ENCODE results near the gene SLC37A4.
A peak's percentile ranks its signal among the peaks of the same experiment; 100 is the strongest.
"Not testable (repeated sequence)": the region's sequence is repeated elsewhere in the genome, so short reads cannot be mapped to it uniquely, and the experiment has no call there.

Gene SLC37A4

GRCh38 chr11:119030329-119031047, at the start of gene SLC37A4:
SLC37A4 (minus strand) TSS chr11:119030877.
- FAIRE-seq: peak; percentile 82

- FAIRE-seq: no peak
Measured at GRCh38 chr11:119078675-119079420, 48.2 kb upstream of the SLC37A4 start.

GRCh38 chr11:119077839-119078238, 47.2 kb upstream of the SLC37A4 start:
- no peak for FAIRE-seq

GRCh38 chr11:119067371-119068222, 36.9 kb upstream of the SLC37A4 start, which contains the start of gene VPS11:
VPS11 (plus strand) TSS chr11:119067818; CDS start chr11:119067824, 6 bp downstream.
- peak; percentile 41 for FAIRE-seq

GRCh38 chr11:119065369-119065768, 34.7 kb upstream of the SLC37A4 start:
- FAIRE-seq: no peak

- no peak for FAIRE-seq
Measured at GRCh38 chr11:119062779-119063178, 32.1 kb upstream of the SLC37A4 start.

GRCh38 chr11:119061256-119061655, 30.6 kb upstream of the SLC37A4 start:
- FAIRE-seq: no peak

- not testable (repeated sequence) for FAIRE-seq
Measured at GRCh38 chr11:119059128-119059527, 28.5 kb upstream of the SLC37A4 start.

GRCh38 chr11:119057000-119057769, 26.5 kb upstream of the SLC37A4 start, which contains the start of gene HYOU1:
HYOU1 (minus strand) TSS chr11:119057205; CDS start chr11:119056160, 1,045 bp downstream.
- no peak for FAIRE-seq

GRCh38 chr11:119056421-119056999, 25.8 kb upstream of the SLC37A4 start:
- FAIRE-seq: no peak

- FAIRE-seq: no peak
Measured at GRCh38 chr11:119055901-119056300, 25.2 kb upstream of the SLC37A4 start.

GRCh38 chr11:119054418-119054817, 23.7 kb upstream of the SLC37A4 start:
- no peak for FAIRE-seq

GRCh38 chr11:119052163-119052814, 21.6 kb upstream of the SLC37A4 start:
- FAIRE-seq: no peak

- no peak for FAIRE-seq
Measured at GRCh38 chr11:119051440-119052162, 20.9 kb upstream of the SLC37A4 start.

GRCh38 chr11:119049081-119049480, 18.4 kb upstream of the SLC37A4 start:
- no peak for FAIRE-seq

GRCh38 chr11:119048644-119049043, 18.0 kb upstream of the SLC37A4 start:
- no peak for FAIRE-seq

GRCh38 chr11:119047205-119047604, 16.5 kb upstream of the SLC37A4 start:
- no peak for FAIRE-seq

- FAIRE-seq: no peak
Measured at GRCh38 chr11:119046489-119046888, 15.8 kb upstream of the SLC37A4 start.

GRCh38 chr11:119044708-119045107, 14.0 kb upstream of the SLC37A4 start:
- no peak for FAIRE-seq

GRCh38 chr11:119042927-119043326, 12.2 kb upstream of the SLC37A4 start:
- FAIRE-seq: no peak

Measured in TTC549 (cell line).